NCI-H2227 (cell line): Measurements from ENCODE around the gene DUSP8.
"Not testable (repeated sequence)": the region's sequence is repeated elsewhere in the genome, so short reads cannot be mapped to it uniquely, and the experiment has no call there.

ENCODE experiments used
- DNase-seq: peaks from one replicate; lab custom pipeline; 2025; ENCODE audit not compliant: unreplicated experiment; lab: John Stamatoyannopoulos, UW

Gene DUSP8

DNA sequence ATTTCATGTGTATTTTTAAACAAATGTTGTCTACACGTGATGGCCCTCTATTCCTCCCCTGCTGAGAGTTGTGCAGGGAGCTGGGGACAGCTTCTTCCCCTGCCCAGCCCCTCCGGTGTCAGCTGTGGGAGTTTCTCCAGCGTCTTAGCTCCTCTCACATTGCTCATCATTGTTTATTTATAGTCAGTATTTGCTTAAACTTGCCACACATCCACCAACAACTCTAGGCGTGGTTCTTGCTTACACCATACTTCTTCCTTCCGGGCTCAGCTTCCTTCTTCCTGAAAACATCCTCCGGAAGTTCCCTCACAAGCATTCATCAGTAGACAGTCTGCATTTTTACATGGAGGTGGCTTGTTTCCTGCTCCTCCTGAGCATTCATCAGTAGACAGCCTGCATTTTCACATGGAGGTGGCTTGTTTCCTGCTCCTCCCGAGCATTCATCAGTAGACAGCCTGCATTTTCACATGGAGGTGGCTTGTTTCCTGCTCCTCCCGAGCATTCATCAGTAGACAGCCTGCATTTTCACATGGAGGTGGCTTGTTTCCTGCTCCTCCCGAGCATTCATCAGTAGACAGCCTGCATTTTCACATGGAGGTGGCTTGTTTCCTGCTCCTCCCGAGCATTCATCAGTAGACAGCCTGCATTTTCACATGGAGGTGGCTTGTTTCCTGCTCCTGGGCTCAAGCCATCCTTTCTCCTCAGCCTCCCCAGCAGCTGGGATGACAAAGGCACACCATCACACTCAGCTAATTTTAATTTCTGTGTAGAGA, 17.3 kb upstream of the DUSP8 start:
- not testable (repeated sequence) for DNase-seq

DNA sequence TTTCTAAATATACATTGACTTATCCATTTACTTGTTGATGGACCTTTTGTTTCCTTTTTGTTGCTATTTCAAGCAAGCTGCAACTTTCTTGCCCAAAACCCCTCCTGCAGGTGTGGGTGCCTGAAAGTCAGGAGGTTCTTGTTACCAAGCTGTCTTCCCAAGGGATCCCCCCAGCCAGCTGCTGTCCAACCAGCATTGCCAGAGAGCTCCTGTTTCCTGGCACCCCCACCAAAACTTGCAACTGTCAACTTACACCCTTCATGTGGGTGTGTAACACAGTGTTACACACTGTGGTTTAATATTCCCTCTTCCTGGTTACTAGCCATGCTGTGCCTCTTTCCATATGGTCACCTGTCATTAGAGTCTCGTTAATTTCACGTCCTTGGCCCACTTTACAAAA, 14.6 kb upstream of the DUSP8 start:
- no peak for DNase-seq

DNA sequence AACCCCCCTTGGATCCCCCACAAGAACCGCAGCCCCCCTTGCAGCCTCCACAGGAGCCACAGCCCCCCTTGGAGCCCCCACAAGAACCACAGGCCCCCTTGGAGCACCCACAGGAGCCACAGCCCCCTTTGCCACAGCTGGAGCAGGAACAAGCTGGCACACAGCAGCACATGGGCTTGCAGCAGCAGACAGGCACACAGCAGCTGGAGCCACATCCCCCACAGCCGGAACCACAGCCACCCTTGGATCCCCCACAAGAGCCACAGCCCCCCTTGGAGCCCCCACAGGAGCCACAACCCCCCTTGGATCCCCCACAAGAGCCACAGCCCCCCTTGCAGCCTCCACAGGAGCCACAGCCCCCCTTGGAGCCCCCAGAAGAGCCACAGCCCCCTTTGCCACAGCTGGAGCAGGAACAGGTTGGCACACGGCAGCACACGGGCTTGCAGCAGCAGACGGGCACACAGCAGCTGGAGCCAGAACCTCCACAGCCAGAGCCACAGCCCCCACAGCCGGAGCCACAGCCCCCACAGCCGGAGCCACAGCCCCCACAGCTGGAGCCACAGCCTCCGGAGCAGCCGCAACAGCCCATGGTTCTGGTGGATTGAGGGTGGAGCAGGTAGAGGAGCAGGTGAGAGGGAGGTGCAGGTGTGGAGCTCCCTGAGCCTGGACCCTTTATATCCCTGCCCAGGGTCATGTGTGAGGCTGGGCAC, 12.7 kb upstream of the DUSP8 start, which contains the start of gene KRTAP5-1:
Gene KRTAP5-1, minus strand, starts transcription at position 623 of the 710 bp plus-strand sequence. Its CDS starts 34 bp downstream, at position 589.
- not testable (repeated sequence) for DNase-seq

DNA sequence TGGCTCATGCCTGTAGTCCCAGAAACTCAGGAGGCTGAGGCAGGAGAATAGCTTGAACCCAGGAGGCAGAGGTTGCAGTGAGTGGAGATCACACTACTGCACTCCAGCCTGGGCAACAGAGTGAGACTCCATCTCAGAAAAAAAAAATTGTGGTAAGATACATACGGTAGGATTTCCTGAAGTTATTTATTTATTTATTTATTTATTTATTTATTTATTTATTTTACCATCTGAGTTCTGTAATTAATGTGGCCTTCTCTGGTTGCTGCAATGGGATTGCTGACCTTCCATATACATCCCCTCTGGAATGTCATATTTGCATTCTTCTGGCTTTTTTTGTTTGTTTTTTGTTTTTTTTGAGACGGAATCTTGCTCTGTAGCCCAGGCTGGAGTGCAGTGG, 10.8 kb upstream of the DUSP8 start:
- DNase-seq, result not testable (repeated sequence)

DNA sequence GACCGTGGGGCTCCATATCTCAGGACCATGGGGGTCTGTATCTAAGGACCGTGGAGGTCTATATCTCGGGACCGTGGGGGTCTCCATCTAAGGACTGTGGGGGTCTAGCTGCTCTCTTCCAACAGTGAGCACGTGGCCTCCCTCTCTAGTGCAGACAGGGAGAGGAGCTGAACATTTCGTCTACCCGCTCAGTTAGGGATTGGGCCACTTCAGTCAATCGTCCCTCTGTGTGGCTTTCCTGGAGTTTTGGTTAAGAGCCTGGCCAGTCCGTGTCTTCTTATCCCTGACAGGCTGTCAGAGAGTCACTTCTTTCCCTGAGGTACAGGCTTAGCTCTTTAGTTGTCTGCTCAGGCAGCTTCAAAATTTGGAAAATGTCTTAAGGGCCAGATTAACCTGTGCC, 9.9 kb upstream of the DUSP8 start:
- DNase-seq, result no peak

DNA sequence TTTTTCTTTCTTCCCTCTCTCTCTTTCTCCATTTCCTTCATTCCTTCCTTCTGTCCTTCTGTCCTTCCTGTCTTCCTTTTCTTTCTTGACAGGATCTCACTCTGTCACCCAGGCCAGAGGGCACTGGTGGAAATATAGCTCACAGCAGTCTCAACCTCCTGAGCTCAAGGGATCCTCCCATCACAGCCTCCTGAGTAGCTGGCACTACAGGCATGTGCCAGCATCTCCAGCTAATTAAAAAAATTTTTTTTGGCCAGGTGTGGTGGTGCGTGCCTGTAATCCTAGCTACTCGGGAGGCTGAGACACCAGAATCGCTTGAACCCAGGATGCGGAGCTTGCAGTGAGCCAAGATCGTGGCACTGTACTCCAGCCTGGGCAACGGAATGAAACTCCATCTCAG, 4.8 kb upstream of the DUSP8 start:
- DNase-seq, result no peak

DNA sequence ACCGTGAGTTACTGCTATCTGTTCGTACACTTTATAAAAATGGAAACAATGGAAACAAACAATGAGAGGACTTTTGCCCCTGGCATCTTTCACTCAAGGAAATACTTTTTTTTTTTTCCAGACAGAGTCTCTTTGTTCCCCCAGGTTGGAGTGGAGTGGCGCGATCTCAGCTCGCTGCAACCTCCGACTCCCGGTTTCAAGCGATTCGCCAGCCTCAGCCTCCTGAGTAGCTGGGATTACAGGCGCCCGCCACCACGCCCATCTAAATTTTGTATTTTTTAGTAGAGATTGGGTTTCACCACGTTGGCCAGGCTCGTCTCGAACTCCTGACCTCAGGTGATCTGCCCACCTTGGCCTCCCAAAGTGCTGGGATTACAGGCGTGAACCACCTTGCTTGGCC, 3.7 kb upstream of the DUSP8 start:
- DNase-seq, result not testable (repeated sequence)

DNA sequence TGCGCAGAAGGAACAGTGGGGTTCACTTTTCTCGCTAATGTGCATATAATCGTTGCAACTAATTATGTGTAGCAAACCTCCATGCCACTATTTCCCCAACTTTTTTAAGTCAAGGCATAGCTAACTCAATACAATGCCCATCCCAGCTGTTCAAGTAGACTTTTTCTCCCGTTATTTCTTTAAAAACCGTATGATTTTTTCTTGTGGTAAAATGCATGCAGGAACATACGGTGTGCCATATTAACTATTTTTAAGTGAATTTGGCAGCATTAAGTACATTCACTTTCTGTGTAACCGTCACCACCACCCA, 2.8 kb upstream of the DUSP8 start:
- no peak for DNase-seq

DNA sequence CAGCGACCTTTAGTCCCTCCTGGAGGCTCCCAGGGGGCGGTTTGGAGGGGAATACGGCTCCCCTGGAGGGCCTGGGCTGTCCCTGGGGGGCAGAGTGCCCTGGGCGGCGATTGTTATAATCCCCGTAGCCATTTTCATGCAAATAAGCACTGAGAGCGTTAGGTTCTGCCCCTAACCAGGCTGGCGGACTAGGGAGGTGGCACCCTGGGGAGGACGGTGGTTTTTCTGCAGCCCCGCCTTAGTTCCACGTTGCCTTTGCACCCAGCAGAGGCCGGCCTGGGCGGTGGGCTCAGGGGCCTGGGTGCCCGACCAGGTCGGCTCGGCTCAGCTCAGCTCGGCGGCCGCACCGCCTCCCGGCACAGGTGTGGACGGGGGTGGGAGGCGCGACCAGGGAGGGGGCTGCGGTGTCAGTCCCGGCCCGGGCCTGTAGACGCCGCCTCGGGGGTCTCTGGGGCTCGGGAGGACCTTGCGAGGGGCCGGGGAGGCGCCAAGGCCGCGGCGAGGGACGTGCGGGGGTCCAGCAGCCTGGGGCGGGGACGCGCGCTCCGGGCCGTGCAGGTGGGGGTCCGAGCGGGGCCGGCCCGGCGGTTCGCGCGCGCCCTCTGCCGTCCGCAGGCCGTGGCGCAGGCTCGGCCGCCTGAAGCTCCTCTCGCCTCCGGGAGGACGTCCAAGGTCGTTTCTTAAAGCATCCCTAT, 2.3 kb upstream of the DUSP8 start:
- DNase-seq, result peak; percentile 75

DNA sequence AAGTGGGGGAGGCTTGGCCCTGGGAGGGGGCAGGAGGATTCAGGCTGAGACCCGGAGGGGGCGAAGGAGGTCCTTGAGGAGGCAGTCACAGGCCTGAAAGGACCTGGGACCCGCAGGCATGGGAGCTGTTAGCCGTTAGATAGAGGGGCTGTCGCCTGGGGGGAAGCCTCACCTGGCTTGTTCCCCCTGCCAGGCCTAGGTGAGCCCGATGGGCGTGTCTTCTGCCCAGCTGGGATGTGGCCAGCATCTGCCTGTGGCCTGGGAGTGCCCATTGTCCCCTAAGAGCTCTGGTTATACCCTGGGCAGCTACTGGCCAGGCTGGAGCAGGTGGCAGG, 1.8 kb upstream of the DUSP8 start:
- no peak for DNase-seq

DNA sequence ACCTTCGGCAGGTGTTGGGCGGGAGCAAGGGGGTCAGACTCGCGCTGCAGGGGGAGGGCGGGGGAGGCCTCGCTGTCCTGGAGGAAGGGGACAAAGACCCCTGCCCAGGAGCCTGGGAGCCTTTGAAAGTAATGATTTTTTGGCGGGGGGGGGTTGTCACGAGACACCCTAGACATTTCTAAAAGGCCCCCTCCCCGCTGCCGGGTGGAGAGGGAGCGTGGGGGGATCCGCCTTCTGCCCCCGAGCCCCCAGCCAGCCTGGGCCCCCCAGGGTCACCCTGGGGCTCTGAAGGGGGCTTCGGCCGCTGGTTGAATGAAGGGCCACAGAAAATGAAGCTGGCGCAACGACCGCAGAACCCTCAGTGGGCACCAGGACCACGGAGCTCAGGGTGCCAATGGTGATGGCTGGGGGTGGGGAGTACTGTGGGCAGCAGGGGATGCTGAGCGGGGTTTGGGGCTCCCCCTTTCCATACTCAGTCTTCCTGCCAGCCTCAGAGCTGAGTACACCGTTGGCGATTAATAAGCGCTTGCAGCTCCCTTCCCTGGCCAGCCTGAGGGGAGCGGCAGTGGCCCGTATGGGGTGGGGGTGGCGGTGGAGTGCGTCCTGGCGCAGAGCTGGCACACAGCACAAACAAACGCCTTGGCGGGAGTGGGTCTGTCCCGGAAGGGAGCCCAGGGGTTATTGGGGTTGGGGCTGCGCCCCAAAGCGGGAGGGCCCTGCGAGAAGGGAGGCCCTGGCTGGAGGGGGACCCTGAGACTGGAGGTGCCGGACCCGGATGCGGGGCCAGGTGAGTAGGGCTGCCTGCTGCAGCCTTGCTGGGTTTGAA, 1.2 kb upstream of the DUSP8 start:
- no peak for DNase-seq

DNA sequence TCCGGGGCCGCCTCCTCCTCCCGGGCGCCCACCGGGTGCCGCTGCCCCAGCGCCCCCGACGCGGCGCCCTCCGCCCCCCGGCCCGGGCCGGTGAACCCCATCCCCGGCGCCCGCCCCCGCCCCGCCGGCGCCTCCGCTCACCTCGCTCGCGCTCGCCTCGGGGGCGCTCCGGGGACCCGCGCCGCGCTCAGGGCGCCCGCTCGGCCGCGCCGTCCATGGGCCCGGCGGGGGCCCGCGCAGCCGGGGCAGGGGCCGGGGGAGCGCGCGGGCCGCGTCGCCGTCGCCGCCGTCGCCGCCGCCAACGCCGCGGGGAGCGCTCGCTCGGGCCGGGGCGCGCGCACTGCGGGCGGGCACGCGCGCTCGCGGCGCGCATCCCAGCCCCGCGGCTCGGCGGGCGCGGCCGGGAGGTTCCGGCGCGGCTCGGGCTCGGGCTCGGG, 293 bp downstream of the DUSP8 start:
- DNase-seq, result no peak

DNA sequence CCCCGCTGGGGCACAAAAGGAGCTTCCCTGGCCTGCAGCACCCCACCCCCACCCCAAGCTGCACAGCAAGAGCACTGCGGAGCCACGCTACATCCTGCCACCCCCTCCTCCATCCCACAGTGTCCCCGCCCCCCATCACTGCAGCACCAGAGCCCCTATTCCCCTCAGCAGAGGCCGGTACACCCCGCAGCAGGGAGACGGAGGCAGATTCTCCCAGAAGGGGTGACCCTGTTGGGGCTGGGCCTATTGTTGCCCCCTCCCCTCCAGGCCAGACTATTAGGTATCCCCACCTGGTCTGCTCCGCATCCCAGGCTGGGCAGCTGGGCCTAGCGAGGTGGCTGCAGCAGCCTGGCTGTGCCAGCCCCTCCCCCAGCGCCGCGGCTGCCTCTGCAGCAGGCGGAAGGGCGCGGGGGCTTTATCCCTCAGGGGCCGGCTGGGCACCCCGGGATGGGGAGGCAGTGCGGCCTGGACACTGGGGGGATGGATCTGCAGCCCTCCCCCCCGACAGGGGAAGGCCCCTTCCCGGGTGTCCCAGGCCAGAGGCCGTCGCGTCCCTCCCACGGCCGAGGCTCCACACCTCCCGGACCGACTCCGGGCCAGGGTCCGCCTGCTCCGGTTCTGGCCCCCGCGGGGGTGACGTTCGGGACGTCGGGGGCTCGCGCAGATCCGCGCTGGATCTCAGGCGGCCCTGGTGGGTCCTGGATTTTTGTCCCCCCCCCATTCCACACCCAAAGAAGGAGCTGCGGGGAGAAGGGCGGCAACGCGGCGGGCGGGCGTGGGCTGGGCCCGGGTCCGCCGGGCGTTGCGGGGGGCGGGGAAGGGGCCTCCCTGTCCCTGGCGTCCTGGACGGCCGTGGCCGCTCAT, 943 bp downstream of the DUSP8 start:
- DNase-seq, result peak; percentile 78

DNA sequence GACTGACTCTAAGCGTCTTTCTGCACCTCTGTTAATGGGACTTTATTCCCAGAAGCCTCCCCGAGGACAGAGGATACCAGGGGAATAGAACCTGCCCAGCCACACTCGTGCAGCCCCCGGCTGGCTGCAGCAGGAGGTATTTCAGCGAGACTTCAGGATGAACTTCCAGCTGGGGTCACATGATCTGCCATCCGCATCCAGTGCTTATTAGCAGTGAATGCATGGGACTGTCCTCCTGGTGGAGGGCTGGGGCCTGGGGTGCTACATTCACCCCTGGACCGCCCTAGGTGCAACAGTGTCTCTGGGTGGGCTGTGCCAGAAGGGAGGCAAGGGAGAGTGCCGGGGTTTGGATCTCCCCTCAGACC, 1.6 kb downstream of the DUSP8 start:
- no peak for DNase-seq

DNA sequence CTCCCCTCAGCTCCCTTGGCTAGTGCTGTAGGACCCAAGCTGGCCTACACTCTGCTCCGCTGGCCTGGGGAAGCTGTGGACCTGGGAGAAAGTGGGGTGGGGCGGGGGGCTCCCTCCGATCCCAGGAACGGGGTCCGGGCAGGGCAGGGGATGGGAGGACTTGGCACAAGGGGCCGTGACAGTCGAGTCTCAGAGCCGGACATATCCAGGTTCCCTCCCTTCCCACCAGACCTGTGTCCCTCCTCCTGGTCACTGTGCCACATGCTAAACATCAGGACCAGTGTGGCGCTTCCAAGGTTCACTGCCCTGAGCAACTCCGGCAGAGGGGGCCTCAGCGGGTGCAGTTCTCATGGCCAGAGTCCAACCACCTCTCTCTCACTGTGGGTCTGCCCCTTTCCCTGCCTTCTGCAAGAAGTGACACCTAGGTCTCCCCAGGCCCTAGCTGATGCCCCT, 2.0 kb downstream of the DUSP8 start:
- no peak for DNase-seq

DNA sequence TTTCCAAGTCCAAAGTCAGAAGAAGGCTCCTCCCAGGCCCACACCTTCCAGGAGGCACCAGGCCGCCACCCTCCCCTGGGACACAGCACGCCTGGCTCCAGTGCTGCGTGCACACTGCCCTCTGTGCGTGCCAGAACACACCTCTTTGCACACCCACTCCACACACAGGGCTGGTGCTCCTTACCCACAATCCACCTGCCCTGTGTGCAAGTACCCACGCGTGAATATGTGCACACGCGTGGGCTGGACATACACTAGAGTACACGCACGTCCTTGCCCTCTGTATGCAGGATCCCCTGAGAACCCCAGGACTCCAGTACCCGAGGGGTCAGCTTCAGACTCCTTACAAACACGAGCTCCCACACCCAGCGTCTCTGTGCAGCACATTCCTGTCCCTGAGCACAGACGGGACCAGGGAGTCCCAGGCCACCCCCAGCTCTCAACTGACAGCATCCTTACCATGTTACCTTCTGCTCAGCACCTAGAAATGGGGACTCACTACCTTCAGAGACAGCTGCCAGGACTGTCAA, 2.8 kb downstream of the DUSP8 start:
- no peak for DNase-seq

DNA sequence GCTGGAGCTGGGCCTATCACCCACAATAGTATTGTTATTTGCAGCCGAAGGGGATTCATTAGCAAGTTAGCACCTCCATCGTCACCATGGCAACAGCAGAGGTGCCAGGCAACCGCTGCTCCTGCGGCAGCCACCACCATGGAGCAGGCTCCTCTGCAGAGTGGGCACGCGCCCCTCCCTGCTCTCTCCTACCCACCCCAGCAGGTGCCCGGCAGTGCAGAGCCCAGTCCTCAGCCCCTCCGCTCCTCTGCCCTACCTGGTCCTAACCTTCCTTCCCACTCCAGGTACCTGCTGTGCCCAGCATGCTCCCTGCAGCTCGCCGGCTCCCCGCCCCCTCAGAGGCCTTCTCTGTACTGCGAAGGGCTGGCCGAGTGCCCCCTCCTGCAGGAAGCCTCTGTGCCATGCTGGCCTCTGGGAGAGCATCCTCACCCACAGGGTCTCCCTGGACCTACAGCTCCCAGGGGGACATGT, 3.6 kb downstream of the DUSP8 start:
- DNase-seq, result peak; percentile 88

DNA sequence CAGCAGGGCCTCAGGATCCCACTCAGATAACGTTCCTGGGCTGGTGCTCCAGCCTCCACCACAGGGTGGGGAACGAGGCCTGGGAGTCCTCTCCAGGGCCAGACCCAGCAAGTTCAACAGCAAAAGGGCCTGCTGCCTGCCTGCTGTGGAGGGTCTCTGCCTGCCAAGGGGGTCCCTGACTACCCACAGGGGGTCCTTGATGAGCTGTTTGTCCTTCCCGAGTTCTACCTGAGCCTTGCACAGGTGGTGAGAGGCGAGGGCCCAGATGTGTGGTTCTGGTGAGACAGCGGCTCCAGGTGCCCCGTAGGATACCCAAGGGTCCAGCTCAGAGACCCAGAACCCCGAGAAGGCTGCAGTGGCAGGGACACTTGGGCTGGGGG, 4.4 kb downstream of the DUSP8 start:
- no peak for DNase-seq

DNA sequence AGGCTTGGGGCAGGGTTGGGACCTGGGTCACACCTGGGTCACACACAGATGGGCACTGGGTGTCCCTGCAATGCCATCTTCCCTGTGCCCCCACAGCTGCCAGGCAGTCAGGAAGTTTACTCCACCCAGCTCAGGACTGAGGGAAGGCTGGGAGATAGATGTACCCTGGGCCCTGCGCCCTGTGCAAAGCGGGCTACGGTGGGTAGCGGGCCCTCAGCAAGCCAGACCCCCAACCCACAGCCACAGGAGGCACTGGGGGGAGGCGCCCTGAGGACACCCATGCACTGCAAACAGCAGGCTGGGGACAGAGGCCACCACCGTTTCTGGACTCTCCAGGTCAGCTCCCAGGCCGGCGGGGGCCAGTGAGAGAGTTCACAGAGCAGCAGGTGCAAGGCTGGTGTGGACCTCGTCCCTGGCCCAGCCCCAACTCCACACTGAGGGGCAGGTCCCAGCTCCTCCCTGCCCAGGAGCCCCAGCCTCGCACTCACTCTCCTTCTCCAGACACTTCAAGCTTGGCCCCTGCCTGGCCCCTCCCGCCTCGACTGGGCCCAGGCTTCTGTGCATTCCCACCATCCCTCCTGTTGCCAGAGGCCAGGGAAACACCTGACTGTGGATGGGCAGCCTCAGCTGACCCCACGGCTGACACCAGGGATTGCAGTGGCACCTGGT, 4.9 kb downstream of the DUSP8 start:
- DNase-seq, result no peak
